KOPT-K1 (cell line): ENCODE measurements around the gene MYEOV.

ENCODE experiments used
- H3K27ac ChIP-seq: fragments of 200-600 bp; sonication (generic); 2 replicates; pipeline ENCODE4 v1.5.1; 2016; ENCODE audit warnings: antibody characterized with exemption, mild to moderate bottlenecking, low read depth, low read length; ENCODE audit not compliant: poor library complexity, severe bottlenecking
- H3K36me3 ChIP-seq: fragments of 200-600 bp; sonication (generic); 2 replicates; pipeline ENCODE4 v1.5.1; 2017; ENCODE audit warnings: antibody characterized with exemption, mild to moderate bottlenecking, low read length, moderate library complexity; ENCODE audit not compliant: insufficient read depth
- H3K9me3 ChIP-seq: fragments of 200-600 bp; sonication (generic); 2 replicates; pipeline ENCODE4 v1.5.1; 2017; ENCODE audit warnings: antibody characterized with exemption, low read length, mild to moderate bottlenecking; ENCODE audit not compliant: insufficient read depth, poor library complexity, severe bottlenecking

The MYEOV gene

DNA sequence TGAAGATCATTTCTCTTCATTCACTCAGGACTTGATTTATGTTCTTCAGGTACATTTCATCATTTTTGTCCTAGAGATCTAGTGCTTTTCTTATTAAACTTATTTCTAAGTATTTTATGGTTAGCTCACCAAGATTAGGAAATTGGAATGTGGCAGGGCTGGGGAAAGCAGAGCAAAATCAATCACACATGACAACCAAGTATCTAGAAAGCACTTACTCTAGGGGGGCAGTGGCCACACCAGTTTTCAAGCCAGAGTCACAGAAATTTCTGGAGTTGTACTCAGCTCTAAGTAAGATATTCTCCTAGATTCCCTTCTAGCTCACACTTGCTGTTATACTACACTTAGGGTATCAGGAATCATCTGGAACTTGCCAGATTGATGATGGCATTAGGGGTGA is 33.3 kb upstream of the MYEOV start:
- Histone ChIP-seq H3K9me3 (peaks cover 15% of the 10 kb centered on the region), H3K27ac (no peak overlapping the region), H3K36me3 (no peaks in the 10 kb centered on the region)

DNA sequence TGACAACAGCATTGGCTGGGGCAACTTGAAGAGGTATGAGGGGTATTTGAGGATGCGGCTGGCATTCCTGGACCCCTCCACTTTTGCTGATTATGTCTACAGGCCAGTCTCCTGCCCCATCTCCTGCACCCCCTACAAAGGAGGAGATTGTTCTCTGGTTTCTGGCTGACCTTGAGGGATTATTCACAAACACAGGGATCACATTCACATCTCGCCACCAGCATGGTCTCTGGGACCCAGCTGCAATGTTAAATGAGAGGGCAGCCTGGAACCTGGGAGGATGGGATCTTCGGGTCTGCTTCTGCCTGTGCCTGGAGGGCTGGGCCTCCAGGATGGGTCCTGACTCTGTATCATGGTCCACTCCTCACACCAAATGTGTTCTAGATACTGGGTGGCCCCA is 32.8 kb upstream of the MYEOV start:
- H3K27ac ChIP-seq = no peak overlapping the region
- no peaks in the 10 kb centered on the region for H3K36me3 ChIP-seq
- H3K9me3 ChIP-seq = peaks cover 11% of the 10 kb centered on the region

DNA sequence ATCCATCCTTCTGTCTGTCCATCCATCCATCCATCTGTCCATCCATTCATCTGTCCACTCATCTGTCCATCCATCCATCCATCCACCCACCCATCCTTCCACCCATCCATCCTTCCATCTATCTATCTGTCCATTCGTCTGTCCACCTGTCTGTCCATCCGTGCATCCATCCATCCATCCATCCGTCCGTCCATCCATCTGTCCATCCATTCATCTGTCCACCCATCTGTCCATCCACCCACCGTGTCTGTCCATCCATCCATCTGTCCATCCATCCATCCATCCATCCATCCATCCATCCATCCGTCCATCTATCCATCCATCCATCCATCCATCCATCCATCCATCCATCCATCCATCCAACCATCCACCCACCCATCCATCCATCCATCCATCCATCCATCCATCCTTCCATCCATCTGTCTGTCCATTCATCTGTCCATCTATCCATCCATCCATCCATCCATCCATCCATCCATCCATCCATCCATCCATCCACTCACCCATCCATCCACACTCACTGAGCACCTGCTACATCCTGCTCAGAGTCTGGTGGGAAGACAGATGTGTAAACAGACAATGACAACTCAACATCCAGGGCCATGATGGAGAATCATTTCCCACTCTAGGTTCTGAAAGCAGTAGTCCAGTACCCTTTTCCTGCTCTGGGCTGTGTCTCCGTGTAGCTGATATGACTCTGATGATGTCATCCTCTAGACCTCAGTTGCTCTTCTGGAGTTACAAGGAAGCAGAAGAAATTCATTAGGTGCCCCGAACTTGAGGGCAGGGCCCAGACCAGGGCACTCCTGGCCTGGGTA is 30.8 kb upstream of the MYEOV start:
- Histone ChIP-seq H3K36me3 (no peaks in the 10 kb centered on the region), H3K27ac (no peak overlapping the region)

DNA sequence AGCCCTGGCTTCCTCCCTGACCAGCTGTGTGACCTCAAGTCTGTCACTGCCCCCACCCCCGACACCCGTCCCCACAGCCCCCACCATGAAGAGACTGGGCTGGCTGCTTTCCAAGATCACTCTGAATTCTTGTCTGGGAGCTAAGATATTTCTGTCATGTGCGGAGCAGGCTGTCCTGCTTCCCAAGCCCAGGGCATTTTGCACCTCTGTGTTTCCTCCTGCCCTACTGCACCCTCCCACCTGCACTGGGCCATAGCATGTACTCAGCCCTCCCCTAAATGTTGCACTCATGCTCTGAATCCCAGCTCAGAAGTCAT is 30.3 kb upstream of the MYEOV start:
- H3K36me3 ChIP-seq = no peaks in the 10 kb centered on the region

More for the DNA sequence above, 30.8 kb upstream of the MYEOV start:
- H3K9me3 ChIP-seq = peaks cover 8% of the 10 kb centered on the region

DNA sequence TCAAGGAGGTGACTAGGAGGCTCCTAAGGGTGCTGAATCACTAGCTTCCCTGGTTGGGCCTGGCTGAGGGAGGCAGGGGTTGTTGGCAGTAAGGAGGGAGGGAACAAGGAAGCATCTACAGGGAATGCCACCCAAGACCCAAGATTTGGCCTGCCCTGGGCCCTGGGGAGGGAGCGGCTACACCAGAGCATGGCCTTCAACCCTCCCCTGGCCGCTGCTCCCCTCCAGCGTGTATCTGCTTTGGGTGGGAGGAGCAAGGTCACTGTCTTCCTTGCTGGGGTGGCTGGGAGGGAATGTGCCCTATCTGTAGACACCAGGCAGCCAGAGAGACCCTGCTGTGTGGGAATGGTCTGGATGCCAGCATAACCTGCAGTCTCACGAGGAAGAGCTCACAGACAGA is 29.5 kb upstream of the MYEOV start:
- peaks cover 8% of the 10 kb centered on the region for H3K9me3 ChIP-seq
- H3K27ac ChIP-seq = no peak overlapping the region
- H3K36me3 ChIP-seq = no peaks in the 10 kb centered on the region

More for the DNA sequence above, 30.3 kb upstream of the MYEOV start:
- peaks cover 8% of the 10 kb centered on the region for H3K9me3 ChIP-seq
- H3K27ac ChIP-seq = no peak overlapping the region

DNA sequence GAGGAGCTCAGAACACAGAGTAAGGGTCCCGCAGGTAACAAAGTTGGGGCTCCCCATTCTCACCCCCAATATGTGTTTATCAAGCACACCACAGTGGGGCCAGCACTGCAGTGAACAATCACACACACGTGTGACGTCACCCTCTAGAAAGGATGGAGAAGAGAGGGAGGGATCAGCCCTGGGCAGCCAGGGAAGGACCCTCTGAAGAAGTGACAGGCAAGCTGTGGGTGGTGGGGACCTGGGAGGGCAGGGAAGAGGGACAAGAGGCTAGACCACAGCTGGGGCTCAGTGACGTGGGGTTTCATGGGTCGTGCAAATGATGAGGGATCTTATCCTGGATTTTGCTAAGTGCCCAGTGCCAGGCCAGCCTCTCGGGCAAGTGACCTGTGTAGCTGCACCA is 28.7 kb upstream of the MYEOV start:
- Histone ChIP-seq H3K9me3 (peaks cover 2% of the 10 kb centered on the region), H3K36me3 (no peaks in the 10 kb centered on the region), H3K27ac (no peak overlapping the region)

DNA sequence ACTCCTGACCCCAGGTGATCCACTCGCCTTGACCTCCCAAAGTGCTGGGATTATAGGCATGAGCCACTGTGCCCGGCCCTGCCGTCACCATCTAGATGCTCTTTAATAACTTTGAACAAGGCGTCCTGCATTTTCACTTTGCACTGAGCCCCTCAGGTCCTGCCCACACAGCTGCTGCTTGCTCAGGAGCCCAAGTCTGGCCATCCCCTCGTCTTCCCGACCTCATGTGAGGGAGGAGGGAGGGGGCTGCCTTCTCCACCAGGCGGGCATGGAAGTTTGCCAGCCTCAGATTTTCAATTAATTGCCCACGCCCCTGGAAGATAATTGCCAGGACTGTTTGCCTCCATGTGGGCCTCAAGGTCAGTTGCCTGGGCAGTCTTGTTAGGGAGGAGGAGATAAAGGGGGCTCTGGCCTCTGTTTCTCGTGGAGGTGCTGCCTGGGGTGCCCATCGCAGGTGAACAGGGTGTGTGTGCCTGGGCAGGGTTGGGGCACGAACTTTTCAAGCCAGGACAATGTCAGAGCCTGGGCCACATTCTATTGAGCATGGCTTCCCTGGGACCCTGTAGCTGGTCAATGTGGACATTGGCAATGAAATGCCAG is 27.9 kb upstream of the MYEOV start:
- no peaks in the 10 kb centered on the region for H3K36me3 ChIP-seq
- H3K9me3 ChIP-seq = no peaks in the 10 kb centered on the region
- H3K27ac ChIP-seq = no peak overlapping the region

DNA sequence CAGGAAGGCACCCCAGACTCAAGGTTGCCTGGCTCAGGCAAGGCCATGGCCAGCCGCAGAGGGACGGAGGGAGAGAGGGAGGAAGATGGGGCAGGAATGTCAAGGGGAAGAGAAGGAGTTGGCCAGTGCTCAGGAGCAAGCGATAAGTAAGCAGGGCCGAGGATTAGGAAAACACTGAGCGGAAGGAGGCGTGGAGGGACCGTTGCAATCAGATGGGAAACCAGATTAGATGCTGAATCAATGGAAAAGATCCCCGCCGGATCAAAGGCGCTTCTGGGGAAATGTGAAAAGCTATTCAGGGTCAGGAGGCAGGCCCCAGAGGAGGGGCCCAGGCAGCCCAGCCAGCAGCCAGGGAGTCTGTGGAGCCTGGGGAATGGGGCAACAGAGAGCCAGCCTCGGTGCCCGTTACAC is 26.6 kb upstream of the MYEOV start:
- Histone ChIP-seq H3K9me3 (no peaks in the 10 kb centered on the region), H3K36me3 (no peaks in the 10 kb centered on the region), H3K27ac (no peak overlapping the region)

DNA sequence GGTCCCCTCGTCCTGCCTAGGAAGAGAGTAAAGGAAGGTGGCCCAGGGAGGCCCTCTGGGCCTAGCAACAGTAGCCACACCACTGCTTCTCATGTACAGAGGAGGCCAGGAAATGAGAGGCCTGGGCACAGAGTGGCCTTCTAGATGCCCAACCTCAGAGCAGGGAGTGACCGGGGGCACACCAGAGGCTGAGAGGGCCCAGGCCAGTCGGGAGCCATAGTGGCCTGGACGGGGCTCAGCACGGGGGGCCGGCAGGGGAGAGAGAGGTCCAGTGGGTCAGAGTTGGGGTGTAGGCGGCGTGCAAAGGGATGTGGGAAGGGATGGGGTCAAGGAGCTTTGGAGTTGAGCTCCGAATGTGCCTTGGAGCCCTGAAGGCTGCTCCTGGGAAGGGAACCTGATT is 25.0 kb upstream of the MYEOV start:
- H3K36me3 ChIP-seq = no peaks in the 10 kb centered on the region
- no peak overlapping the region for H3K27ac ChIP-seq
- no peaks in the 10 kb centered on the region for H3K9me3 ChIP-seq

DNA sequence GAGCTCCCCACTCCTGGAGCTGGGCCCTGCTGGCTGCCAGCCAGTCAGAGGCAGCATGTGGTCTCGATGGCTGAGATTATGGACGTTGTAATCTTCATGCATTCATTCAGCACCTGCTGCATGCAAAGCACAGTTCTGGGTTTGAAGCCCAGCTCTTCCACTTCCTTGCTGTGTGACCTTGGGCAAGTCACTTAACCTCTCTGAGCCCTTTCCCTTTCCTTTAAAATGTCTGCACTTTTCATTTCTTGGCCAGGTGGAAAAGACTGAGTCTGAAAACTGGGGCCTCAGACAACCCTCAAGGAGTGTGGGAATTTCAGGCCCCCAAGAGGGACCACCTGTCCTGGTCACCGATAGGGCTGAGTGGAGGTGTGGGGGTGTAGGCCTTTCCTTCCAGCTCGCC is 24.6 kb upstream of the MYEOV start:
- Histone ChIP-seq H3K9me3 (no peaks in the 10 kb centered on the region), H3K36me3 (no peaks in the 10 kb centered on the region), H3K27ac (no peak overlapping the region)

DNA sequence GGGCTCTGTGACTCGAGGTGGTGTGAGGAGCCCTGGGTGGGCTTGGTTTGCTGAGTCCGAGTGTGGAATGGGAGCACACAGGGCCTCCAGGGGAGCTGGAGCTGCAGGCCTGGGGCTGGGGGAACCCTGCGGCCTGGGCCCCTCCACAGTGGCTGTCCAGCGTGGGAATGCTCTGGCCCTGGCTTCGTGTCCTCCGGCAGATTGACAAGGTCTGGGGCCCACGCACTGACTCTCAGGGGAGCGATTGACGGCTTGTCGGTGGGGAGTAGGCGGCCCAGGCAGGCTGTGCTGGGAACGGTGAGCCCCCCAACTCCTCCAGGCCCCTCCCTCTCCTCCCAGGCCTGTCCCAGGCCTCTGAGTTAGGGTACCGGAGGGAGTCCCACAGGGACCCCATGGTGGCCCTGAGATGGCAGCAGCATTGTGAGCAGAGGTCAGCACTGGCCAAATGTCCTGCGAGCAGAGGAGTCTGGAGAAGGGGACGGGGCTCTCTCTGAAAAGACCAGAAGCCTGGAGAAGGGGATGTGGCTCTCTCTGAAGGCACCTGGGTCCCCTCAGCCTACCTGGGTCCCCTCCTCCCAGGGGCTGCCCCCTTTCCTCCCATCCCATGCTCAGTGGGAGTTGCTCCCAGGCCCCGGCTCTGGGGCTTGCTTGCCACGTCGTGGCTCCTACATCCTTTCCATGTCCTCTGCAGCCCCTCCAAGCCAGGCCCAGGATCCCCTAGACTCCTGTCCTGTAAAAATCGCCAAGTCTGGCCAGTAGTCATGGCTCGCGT is 23.8 kb upstream of the MYEOV start:
- H3K27ac ChIP-seq = no peak overlapping the region
- no peaks in the 10 kb centered on the region for H3K9me3 ChIP-seq
- H3K36me3 ChIP-seq = no peaks in the 10 kb centered on the region

DNA sequence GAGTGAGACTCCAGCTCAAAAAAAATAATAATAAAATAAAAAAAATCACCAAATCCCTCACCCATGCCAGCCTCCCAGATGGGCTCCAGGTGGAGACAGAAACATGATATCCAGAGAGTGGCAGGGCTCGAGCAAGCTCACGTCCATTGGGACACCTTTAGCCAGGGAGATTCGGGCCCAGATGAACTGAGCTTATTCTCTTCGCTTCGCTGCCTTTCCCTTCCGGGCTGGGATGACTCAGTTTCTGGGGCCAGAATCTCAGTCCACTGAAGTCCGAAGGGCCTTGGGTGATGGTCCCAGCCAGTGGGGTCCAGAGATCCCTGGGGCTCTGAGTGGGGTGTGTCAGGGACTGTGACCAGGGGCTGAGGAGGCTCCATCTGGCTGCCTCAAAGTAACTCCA is 23.0 kb upstream of the MYEOV start:
- Histone ChIP-seq H3K36me3 (no peaks in the 10 kb centered on the region), H3K9me3 (no peaks in the 10 kb centered on the region), H3K27ac (no peak overlapping the region)

DNA sequence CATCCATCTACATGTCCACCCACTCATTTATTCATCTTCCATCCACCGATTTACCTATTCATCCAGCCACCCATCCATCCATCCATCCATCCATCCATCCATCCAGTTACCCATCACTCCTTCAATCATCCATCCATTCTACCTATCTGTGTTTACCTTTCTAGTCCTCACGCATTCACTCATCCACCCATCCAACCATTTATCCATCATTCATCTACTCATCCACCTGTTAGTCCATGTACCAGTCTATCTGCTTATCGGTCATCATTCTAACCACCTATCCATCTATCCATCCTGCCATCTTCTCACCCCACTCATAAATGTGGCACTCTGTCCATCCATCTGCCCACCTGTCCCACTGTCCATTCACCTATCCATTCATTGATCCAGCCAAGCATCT is 21.9 kb upstream of the MYEOV start:
- Histone ChIP-seq H3K9me3 (no peaks in the 10 kb centered on the region), H3K27ac (no peak overlapping the region), H3K36me3 (no peaks in the 10 kb centered on the region)

DNA sequence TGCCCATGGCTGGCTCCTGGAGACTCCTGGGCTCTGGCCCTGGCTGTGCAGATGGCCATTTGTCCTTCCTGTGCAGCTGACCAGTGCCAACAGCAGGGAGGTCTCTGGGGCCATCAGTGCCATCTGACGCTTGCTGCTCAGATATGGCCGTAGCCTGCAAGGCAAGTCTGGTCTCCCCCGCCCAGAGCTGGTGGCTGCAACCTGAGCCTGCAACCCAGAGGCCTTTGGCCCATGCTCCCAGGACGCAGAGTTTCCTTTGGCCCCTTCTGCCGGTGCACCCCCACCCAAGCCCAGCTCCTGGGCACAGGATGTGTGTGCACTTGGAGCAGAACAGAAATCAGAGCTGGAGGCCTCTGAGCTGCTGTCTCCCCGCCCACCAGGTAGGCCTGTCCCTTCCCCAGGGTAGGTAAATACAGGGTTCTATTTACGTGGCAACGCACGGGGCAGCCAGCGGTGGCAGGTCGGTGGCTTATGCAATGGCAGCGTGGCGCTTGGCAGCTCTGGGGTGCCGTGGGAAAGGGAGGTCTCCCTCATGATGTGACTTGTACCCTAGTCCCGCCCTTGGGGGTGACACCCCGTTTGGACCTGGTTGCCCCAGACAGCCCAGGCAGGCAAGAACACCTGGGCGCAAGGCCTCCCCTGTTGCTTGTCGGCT is 21.0 kb upstream of the MYEOV start:
- Histone ChIP-seq H3K27ac (no peak overlapping the region), H3K36me3 (no peaks in the 10 kb centered on the region)

DNA sequence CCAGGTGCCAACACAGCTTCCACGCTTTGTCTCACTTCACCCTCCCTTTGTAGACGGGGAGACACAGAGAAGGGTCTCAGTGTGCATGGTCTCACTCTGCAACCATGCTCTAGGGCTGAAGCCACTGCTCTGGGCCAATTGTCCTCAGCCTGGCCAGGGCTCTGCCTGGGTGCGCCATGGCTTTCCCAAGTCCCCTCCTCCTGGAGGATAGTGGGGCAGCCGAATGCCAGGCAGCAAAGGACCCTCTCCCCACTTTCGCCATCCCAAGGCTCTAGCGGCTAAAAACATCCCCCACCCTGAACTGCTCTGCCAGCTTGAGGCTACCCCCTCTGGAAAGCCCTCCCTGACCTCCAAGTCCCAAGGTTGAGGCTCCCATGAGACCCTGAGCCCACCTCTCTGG is 20.4 kb upstream of the MYEOV start:
- H3K27ac ChIP-seq = no peak overlapping the region
- no peaks in the 10 kb centered on the region for H3K36me3 ChIP-seq
- no peaks in the 10 kb centered on the region for H3K9me3 ChIP-seq

More for the DNA sequence above, 21.0 kb upstream of the MYEOV start:
- no peaks in the 10 kb centered on the region for H3K9me3 ChIP-seq
